Colon (tissue), 2 donors: ENCODE results near the gene EAPP.
"Not testable (repeated sequence)": the region's sequence is repeated elsewhere in the genome, so short reads cannot be mapped to it uniquely, and the experiment has no call there.

Experiments used
- FAIRE-seq: peaks from 2 replicates; lab custom pipeline; 2012; peaks lifted over from hg19 to GRCh38; lab: Jason Lieb, UNC
- donor health status: control.
- donor health status: control.

The EAPP gene

DNA sequence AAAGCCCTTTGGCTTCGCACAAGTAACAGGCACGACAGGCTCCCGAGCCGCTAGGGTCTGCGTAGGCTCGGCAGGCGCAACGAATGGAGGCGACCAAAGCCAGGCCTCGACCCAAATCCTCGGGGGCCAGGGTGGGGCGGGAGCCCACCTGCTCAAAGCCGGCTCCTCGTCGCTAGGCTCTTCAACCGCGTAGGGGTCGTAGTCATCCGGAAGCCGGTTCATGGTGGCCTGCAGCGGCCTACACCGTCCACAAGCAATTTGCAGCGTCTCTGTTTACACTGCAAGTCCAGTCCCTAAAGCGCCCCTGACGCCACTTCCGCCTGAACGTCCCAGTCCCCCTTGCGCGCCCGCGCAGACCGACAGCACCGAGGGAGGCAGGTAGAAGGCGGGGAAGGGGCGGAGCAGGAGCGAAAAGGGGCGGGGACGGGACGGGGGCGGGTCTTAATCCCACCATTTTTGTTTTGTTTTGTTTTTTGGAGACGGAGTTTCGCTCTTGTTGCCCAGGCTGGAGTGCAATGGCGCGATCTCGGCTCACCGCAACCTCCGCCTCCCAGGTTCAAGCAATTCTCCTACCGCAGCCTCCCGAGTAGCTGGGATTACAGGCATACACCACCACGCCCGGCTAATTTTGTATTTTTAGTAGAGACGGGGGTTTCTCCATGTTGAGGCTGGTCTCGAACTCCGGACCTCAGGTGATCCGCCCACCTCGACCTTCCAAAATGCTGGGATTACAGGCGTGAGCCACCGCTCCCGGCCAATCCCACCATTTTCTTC lies at the start of gene EAPP:
Gene EAPP, minus strand, starts transcription at position 295 of the 774 bp plus-strand sequence. Its CDS starts 73 bp downstream, at position 222.
- no peak for FAIRE-seq

- FAIRE-seq: no peak
Observed at GRCh38 chr14:34583525-34583924, 44.0 kb upstream of the EAPP start.

GRCh38 chr14:34582117-34582680 lies 42.7 kb upstream of the EAPP start:
- no peak for FAIRE-seq

GRCh38 chr14:34580381-34580780 lies 40.9 kb upstream of the EAPP start:
- no peak for FAIRE-seq

DNA sequence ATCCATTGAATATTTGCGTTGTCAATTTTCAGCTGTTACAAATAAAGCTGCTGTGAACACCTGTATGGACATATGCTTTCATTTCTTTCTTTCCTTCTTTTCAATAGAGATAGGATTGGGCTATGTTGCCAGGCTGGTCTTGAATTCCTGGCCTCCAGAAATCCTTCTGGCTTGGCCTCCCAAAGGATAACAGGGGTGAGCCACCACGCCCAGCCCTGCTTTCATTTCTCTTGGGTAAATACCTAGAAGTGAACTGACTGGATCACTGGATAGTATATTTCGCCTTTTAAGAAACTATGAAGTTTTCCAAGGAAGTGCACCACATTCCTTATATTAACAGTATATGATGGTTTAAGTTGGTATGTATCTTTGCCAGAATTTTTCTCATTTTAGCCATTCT lies 32.3 kb upstream of the EAPP start:
- FAIRE-seq: no peak

GRCh38 chr14:34569750-34570149 lies 30.2 kb upstream of the EAPP start:
- no peak for FAIRE-seq

DNA sequence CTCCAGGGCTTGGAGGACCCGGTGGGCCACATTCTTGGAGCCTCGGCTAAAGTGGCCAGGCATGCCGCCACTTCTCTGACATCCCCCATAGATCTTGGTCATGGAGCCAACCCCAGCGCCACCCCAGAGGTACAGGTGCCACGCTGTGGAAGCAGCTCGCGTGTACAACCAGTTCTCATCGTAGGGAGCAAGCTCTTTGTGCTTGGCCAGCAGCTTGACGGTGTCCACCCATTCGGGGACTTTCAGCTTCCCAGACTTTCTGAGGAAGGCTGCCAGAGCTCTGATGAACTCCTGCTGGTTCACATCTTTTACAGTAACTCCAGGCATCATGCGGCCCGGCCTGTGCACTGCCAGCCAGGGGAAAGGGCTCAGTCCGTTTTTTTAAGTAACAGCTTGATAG lies 29.3 kb upstream of the EAPP start:
- no peak for FAIRE-seq

- no peak for FAIRE-seq
Observed at GRCh38 chr14:34562776-34563150, 23.3 kb upstream of the EAPP start.

DNA sequence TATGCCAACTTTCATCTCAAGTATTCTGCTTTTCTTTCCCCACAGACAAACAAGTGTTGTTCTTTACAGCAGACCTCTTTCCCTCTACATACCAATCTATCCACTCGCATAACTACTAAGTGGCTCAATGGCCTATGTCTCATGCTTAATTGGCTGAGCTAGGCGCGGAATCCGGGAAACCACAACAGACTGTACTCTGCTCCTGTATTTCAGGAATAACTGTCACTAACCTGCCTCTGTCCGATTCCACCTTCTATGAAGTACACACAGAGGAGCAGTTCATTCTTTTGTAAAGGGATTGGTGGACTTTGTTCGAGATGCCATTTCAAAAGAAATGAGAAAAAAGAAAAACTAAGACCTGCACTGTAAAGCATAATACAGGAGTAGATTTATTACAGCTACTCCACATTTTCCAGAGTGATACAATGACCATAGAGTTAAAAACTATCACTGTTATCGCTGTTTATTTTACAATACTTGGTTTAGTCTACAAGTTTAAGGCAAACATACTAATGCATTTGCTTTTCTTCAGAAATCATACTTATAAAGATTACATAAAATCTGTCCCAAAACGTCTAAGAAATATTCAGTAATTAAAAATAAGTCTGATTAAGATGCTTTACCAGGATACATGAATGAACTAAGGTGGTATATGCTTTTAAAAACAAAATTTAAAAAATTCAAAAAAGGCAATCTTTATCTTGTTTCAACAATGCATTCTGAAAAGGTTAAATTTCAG lies 22.7 kb upstream of the EAPP start:
- not testable (repeated sequence) for FAIRE-seq

DNA sequence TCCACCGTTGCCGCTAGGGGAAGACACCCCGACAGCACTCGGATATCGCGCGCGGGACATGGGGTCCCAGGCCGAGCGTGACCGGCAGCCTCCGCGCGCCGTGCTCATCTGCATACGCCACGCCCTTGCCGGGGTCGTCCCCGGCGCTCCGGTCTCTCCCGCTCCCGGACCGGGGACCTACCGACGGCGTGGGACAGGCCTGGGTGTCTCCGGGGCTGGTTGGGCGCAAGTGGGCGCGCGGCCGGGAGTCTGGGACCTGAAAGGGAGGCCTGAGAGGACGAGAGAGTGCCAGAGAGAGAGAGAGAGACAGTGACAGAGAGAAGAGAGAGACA lies 17.0 kb upstream of the EAPP start:
- FAIRE-seq: not testable (repeated sequence)

DNA sequence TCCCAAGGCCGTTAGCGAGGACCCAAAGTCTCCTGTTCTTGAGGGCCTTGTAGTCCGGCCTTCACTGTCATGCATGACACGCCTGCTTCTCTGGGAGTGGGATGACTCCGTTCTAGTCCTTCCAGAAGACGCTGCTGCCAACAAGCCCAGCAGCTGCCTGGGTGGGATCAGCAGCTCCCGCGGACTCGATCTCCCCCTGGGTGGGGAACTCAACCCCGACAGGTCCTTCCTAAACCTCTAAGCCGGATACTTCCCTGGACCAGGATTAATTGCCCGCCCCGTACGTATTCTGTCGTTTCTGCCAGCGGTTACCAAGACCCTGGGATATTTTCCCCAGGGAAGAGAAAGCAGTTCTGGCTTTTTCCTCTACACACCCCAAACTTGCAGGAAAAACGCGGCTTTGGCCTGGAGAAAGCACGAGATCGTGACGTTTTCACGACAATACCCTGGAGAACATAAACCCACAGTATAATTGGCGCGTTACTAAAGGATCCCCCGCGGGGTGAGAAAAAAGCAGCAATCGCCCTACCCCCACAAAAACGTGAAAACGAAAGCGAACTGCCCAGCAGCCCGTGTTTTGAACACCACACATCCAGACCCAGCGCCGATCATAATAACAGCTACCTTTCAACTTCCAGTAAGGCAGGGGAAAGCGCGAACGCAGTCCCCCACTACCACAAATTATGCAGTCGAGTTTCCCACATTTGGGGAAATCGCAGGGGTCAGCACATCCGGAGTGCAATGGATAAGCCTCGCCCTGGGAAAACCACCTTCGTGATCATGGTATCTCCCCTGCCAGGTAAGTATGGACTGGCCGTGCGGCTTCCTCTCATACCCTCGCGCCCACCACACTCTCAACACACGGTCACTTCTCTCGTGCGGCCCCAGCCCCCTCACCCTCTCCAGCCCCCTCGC lies 16.3 kb upstream of the EAPP start:
- not testable (repeated sequence) for FAIRE-seq

GRCh38 chr14:34554540-34555250 lies 15.2 kb upstream of the EAPP start:
- no peak for FAIRE-seq

DNA sequence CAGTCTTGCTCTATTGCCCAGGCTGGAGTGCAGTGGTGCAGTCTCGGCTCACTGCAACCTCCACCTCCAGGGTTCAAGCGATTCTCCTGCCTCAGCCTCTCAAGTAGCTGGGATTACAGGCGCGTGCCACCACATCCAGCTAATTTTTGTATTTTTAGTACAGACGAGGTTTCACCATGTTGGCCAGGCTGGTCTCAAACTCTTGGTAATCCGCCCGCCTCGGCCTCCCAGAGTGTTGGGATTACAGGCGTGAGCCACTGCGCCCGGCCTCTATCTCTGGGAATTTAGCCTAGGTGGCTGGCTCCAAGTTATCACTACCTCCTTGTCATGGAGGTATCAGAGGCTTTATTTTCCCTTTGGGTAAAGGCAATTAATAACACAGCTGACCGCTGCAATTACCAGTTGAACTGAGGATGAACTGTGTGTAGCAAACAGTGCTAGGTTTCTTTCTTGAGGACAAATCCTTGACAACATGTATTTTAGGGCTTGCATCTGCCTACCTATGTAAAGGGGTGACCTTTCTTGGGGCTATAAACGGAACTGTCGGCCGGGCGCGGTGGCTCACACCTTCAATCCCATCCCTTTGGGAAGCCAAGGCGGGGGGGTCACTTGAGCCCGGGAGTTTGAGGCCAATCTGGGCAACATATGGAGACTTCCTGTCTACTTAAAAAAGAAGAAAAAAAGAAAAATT lies 9.9 kb upstream of the EAPP start:
- not testable (repeated sequence) for FAIRE-seq

DNA sequence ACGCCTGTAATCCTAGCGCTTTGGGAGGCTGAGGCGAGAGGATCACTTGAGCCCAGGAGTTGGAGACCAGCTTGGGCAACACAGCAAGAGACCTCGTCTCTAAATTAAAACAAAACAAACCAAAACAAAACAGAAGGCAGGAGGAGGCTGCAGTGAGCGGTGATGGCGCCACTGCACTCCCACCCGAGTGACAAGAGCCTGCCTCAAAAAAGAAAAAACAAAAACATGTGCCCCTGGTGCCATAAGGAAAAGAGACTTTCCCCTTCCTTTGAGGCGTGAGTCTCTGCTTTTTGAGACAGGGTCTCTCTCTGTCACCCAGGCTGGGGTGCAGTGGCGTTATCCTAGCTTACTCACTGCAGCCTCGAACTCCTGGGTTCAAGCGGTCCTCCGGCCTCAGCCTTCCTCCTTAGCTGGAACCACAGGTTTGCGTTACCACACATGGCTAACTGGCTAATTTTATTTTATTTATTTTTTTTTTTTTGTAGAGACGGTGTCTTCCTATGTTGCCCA lies 9.0 kb upstream of the EAPP start:
- no peak for FAIRE-seq

DNA sequence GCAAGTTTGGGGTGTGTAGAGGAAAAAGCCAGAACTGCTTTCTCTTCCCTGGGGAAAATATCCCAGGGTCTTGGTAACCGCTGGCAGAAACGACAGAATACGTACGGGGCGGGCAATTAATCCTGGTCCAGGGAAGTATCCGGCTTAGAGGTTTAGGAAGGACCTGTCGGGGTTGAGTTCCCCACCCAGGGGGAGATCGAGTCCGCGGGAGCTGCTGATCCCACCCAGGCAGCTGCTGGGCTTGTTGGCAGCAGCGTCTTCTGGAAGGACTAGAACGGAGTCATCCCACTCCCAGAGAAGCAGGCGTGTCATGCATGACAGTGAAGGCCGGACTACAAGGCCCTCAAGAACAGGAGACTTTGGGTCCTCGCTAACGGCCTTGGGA lies 7.6 kb upstream of the EAPP start:
- FAIRE-seq: not testable (repeated sequence)

DNA sequence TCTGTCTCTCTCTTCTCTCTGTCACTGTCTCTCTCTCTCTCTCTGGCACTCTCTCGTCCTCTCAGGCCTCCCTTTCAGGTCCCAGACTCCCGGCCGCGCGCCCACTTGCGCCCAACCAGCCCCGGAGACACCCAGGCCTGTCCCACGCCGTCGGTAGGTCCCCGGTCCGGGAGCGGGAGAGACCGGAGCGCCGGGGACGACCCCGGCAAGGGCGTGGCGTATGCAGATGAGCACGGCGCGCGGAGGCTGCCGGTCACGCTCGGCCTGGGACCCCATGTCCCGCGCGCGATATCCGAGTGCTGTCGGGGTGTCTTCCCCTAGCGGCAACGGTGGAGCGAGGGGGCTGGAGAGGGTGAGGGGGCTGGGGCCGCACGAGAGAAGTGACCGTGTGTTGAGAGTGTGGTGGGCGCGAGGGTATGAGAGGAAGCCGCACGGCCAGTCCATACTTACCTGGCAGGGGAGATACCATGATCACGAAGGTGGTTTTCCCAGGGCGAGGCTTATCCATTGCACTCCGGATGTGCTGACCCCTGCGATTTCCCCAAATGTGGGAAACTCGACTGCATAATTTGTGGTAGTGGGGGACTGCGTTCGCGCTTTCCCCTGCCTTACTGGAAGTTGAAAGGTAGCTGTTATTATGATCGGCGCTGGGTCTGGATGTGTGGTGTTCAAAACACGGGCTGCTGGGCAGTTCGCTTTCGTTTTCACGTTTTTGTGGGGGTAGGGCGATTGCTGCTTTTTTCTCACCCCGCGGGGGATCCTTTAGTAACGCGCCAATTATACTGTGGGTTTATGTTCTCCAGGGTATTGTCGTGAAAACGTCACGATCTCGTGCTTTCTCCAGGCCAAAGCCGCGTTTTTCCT lies 7.0 kb upstream of the EAPP start:
- FAIRE-seq: not testable (repeated sequence)

DNA sequence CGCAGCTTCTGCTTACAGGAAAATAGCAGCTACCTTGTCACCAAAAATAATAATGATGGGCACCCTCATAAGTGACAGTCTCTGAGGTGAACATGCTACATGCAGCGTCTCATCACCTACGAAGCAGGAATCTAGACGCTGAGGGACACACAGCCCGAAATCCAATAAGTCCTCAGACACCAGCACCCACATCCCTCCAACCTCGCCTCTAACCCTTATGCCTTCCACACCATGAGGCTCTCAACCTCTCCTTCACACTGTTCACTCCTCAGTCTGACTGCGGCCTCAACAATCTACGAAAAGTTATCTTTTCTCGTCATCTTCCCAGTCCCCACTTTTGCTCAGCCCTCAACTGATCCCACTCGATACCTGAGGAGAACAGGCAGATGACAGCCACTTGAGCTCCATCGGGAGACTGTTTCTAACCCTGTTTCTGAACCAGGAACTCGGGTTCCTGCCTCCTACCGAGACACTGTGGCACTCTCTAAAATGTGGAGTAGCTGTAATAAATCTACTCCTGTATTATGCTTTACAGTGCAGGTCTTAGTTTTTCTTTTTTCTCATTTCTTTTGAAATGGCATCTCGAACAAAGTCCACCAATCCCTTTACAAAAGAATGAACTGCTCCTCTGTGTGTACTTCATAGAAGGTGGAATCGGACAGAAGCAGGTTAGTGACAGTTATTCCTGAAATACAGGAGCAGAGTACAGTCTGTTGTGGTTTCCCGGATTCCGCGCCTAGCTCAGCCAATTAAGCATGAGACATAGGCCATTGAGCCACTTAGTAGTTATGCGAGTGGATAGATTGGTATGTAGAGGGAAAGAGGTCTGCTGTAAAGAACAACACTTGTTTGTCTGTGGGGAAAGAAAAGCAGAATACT lies 919 bp upstream of the EAPP start:
- FAIRE-seq: not testable (repeated sequence)

DNA sequence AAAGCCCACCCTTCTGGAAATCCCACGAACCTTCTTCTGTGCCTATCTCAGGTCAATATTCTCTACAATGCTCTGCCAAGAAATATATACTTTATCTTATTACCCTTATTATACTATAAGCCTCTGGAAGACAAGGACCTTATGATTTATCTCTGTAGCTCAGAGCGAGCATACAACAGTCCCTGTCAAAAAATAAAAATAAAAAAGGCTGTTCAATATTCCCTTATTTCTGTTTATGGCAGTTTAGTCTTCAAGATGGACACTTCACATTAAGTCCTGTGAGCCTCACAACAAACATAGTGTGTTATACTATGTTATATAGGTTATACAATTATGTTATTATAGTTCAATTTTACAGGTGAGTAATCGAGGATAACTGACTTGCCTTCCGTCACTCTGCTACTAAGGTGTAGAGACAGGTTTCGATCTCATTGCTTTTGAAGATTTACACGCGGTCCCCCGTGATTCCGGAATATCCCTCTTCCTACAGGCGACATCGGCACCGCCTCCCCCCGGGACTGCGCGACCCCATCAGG lies 562 bp downstream of the EAPP start:
- no peak for FAIRE-seq

DNA sequence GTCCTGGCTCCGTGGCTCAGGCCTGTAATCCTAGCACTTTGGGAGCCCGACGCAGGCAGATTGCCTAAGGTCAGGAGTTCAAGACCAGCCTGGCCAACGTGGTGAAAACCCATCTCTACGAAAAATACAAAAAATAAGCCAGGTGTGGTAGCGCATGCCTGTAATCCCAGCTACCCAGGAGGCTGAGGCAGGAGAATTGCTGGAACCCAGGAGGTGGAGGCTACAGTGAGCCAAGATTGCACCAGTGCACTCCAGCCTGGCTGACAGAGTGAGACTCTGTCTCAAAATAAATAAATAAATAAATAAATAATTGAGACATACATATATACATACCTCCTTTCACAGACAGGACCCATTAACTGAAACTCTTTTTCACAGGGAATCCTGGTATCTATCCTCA lies 1.4 kb downstream of the EAPP start:
- not testable (repeated sequence) for FAIRE-seq
